ENCODE results near the gene TCAIM. TPM values are rescaled to one million over a fixed set of nuclear protein-coding genes. Genes with fewer than 3 reads are reported as not detected.

The TCAIM gene
- total and polyA plus RNA-seq, 2 of the 4 experiments (the other 2 are of a cell fraction), result 11.0 to 21.5 TPM

- H4K5ac ChIP-seq (ENCODE audit: low read depth, low read length), result no peak overlapping the region
- no TSS peak for BruUV-seq (replicated peaks)
- H2BK120ac ChIP-seq (ENCODE audit: low read depth, low read length), result no peak overlapping the region
- no peak overlapping the region for H2AK5ac ChIP-seq (ENCODE audit: low read depth, low read length)
- H3K4ac ChIP-seq (ENCODE audit: low read depth, low read length), result no peak overlapping the region
- no peak overlapping the region for H2AFZ ChIP-seq (replicated peaks; ENCODE audit: low read length, poor library complexity)
- no peak for TF ChIP-seq CEBPB (IDR thresholded peaks at IDR 0.05; ENCODE audit: low read depth, low read length)
- intact Hi-C loops (cut with micrococcal nuclease) (no loop called here), in situ Hi-C loops (cut with MboI; ENCODE audit: low sequenced_read_pairs) (no loop called here), dilution Hi-C loops (cut with HindIII; ENCODE audit: low sequenced_read_pairs, unreplicated experiment) (no loop called here)
- H3K9me3 ChIP-seq (ENCODE audit: control insufficient read depth, insufficient read depth, low read length), result no peaks in the 10 kb centered on the region
- H3K36me3 ChIP-seq (ENCODE audit: control insufficient read depth, insufficient read depth, low read length), result no peaks in the 10 kb centered on the region
- H3K23ac ChIP-seq (ENCODE audit: low read depth, low read length), result no peak overlapping the region
- H3K9me1 ChIP-seq (ENCODE audit: insufficient read depth, low read length), result no peaks in the 10 kb centered on the region
- H4K8ac ChIP-seq (ENCODE audit: low read depth in 2 of 2, low read length in 2 of 2), result no peak overlapping the region
- ATAC-seq (ENCODE audit: low read depth) (no peak), DNase-seq (no peak)
- H2AK9ac ChIP-seq (replicated peaks; ENCODE audit: low read depth, low read length, poor library complexity), result no peak overlapping the region
- no CpG with 5 or more reads among the region's 1 CpG for WGBS, 2 experiments (ENCODE audit: extremely low coverage in 2 of 2, insufficient read length in 1 of 2)
- no peak overlapping the region for H4K91ac ChIP-seq (ENCODE audit: insufficient read depth, low read depth, low read length)
- H4K20me1 ChIP-seq (ENCODE audit: insufficient read depth, low read length), result no peaks in the 10 kb centered on the region
- H3K9ac ChIP-seq (ENCODE audit: low read depth, low read length), result no peak overlapping the region
- ChIA-PET POLR2A (ENCODE audit: unreplicated experiment) (no interaction called here), CTCF (no interaction called here)
- no peak overlapping the region for H3K18ac ChIP-seq (ENCODE audit: low read depth, low read length)
- H2BK5ac ChIP-seq (ENCODE audit: low read depth, low read length, poor library complexity, severe bottlenecking), result no peak overlapping the region
- H3K14ac ChIP-seq (replicated peaks; ENCODE audit: low read depth, low read length), result no peak overlapping the region
- H2BK20ac ChIP-seq (ENCODE audit: low read depth, low read length), result no peak overlapping the region
- H3K4me2 ChIP-seq (ENCODE audit: low read depth, low read length), result no peak overlapping the region
- no peaks in the 10 kb centered on the region for H3K27me3 ChIP-seq (ENCODE audit: control insufficient read depth, insufficient read depth, low read length)
- no peaks in the 10 kb centered on the region for H3K4me1 ChIP-seq (ENCODE audit: control insufficient read depth, insufficient read depth, low read length)
- no peak overlapping the region for H3K27ac ChIP-seq (ENCODE audit: insufficient read depth, low read length)
- no peak overlapping the region for H3K56ac ChIP-seq (ENCODE audit: extremely low read depth, insufficient read depth, low read length)
- H2BK15ac ChIP-seq (ENCODE audit: low read depth, low read length), result no peak overlapping the region
- no peak overlapping the region for H3K4me3 ChIP-seq (ENCODE audit: insufficient read depth, low read depth, low read length)
- H3K79me1 ChIP-seq (ENCODE audit: low read depth in 1 of 2, low read length in 2 of 2), result no peaks in the 10 kb centered on the region; a peak in 1 of 4 replicates
Observed at GRCh38 chr3:44436181-44436580, 97.6 kb downstream of the TCAIM start.
